H1 (cell line): Measurements from ENCODE around the gene RNF166. TPM values are rescaled to one million over a fixed set of nuclear protein-coding genes. Genes with fewer than 3 reads are reported as not detected.

Experiments
- CTCF ChIA-PET: fragments of 300-600 bp; sonication (Branson Sonifier 250); formaldehyde crosslinking; loops from one replicate; lab custom pipeline; 2021; ENCODE audit not compliant: partially characterized antibody; lab: Charles Lee
- POLR2A ChIA-PET: fragments of 300-600 bp; sonication (Branson Sonifier 250); formaldehyde crosslinking; loops from one replicate; lab custom pipeline; 2021; ENCODE audit warnings: inconsistent platforms; ENCODE audit not compliant: partially characterized antibody; lab: Charles Lee
- DNase-seq, 2 experiments: peaks; one replicate each; pipeline versions ENCODE4 v3.0.0 to v3.0.0-alpha.2; 2010 to 2022; ENCODE audit warnings: low spot score in 2 of 2, low read depth in 1 of 2, mixed read lengths in 1 of 2
- FAIRE-seq: peaks from 2 replicates; lab custom pipeline; 2011; peaks lifted over from hg19 to GRCh38; lab: Jason Lieb, UNC
- H2AFZ ChIP-seq: 2 replicates; pipeline ENCODE4 v1.8.1; 2012; ENCODE audit warnings: low read length, inconsistent platforms
- H2AK5ac ChIP-seq: 2 replicates; pipeline ENCODE4 v1.6.1; 2013; ENCODE audit warnings: low read depth, low read length
- H2BK120ac ChIP-seq: replicated peaks from 2 replicates; pipeline ENCODE3; 2013; ENCODE audit warnings: low read depth, low read length, inconsistent platforms
- H2BK12ac ChIP-seq: 2 replicates; pipeline ENCODE4 v1.6.1; 2013; ENCODE audit warnings: low read depth, low read length
- H2BK15ac ChIP-seq: 2 replicates; pipeline ENCODE4 v1.6.1; 2013; ENCODE audit warnings: low read length
- H2BK20ac ChIP-seq: 2 replicates; pipeline ENCODE4 v1.6.1; 2013; ENCODE audit warnings: low read length
- H2BK5ac ChIP-seq: 2 replicates; pipeline ENCODE4 v1.6.1; 2013; ENCODE audit warnings: low read depth, low read length
- H3K14ac ChIP-seq: 2 replicates; pipeline ENCODE4 v1.6.1; 2013; ENCODE audit warnings: inconsistent platforms; ENCODE audit not compliant: insufficient read length
- H3K18ac ChIP-seq: 2 replicates; pipeline ENCODE4 v1.6.1; 2013; ENCODE audit warnings: low read length; ENCODE audit errors: extremely low read depth
- H3K23ac ChIP-seq: 2 replicates; pipeline ENCODE4 v1.6.1; 2013; ENCODE audit warnings: inconsistent platforms; ENCODE audit not compliant: insufficient read length
- H3K23me2 ChIP-seq: 2 replicates; pipeline ENCODE4 v1.6.1; 2013; ENCODE audit warnings: low read depth, low read length
- H3K27ac ChIP-seq: 2 replicates; pipeline ENCODE4 v1.6.1; 2011; ENCODE audit warnings: low read depth, low read length, inconsistent platforms
- H3K27me3 ChIP-seq, 4 experiments: replicated peaks in 1 of 4; 1 replicate in 1 of 4; 2 replicates in 3 of 4; pipeline versions ENCODE4 v1.6.1 to v1.8.1; 2011 to 2013; ENCODE audit warnings: low read length in 3 of 4, mild to moderate bottlenecking in 3 of 4, inconsistent platforms in 2 of 4, mixed read lengths in 2 of 4, moderate library complexity in 1 of 4; ENCODE audit not compliant: control insufficient read depth in 3 of 4, insufficient read depth in 3 of 4; ENCODE audit errors: extremely low read depth in 1 of 4
- H3K36me3 ChIP-seq, 4 experiments: 2 replicates each; pipeline versions ENCODE4 v1.6.1 to v1.8.1; 2011 to 2013; ENCODE audit warnings: mild to moderate bottlenecking in 4 of 4, low read length in 3 of 4, moderate library complexity in 2 of 4, control low read depth in 1 of 4, inconsistent platforms in 1 of 4; ENCODE audit not compliant: insufficient read depth in 4 of 4, control insufficient read depth in 2 of 4
- H3K4ac ChIP-seq: replicated peaks from 2 replicates; pipeline ENCODE3; 2013; ENCODE audit warnings: low read length, low read depth, mixed read lengths, inconsistent platforms; ENCODE audit not compliant: insufficient read length
- H3K4me1 ChIP-seq, 4 experiments: replicated peaks in 1 of 4; 1 replicate in 1 of 4; 2 replicates in 3 of 4; pipeline versions ENCODE4 v1.6.1 to v1.8.1; 2011 to 2013; ENCODE audit warnings: low read length in 3 of 4, inconsistent platforms in 2 of 4, mixed read lengths in 1 of 4; ENCODE audit not compliant: insufficient read depth in 4 of 4, control insufficient read depth in 3 of 4
- H3K4me2 ChIP-seq, 2 experiments: 2 replicates each; pipeline versions ENCODE4 v1.6.1 to v1.8.1; 2011 to 2013; ENCODE audit warnings: low read depth in 2 of 2, low read length in 2 of 2, control low read depth in 1 of 2, inconsistent platforms in 1 of 2, mild to moderate bottlenecking in 1 of 2; ENCODE audit not compliant: insufficient read depth in 1 of 2
- H3K4me3 ChIP-seq, 4 experiments: fragments of 200-600, 300-600 bp in 1 of 4; sonication (generic), shearing (Covaris generic), sonication (Bioruptor Twin) in 1 of 4; 2 replicates each; pipeline versions ENCODE4 v1.5.1 to v1.8.1; 2011 to 2016; ENCODE audit warnings: low read length in 4 of 4, low read depth in 3 of 4, control low read depth in 2 of 4, inconsistent platforms in 2 of 4, mild to moderate bottlenecking in 2 of 4, mixed read lengths in 1 of 4, moderate library complexity in 1 of 4; ENCODE audit not compliant: insufficient read depth in 2 of 4; ENCODE audit errors: extremely low read depth in 1 of 4
- H3K56ac ChIP-seq: replicated peaks from 2 replicates; pipeline ENCODE3; 2013; ENCODE audit warnings: low read depth, mild to moderate bottlenecking, mixed read lengths, low read length, inconsistent platforms; ENCODE audit not compliant: insufficient read length
- H3K79me1 ChIP-seq: 2 replicates; pipeline ENCODE4 v1.6.1; 2013; ENCODE audit warnings: low read depth, low read length, control low read depth
- H3K79me2 ChIP-seq, 2 experiments: 2 replicates each; pipeline versions ENCODE4 v1.6.1 to v1.8.1; 2012 to 2013; ENCODE audit warnings: low read length in 2 of 2, mild to moderate bottlenecking in 2 of 2, inconsistent platforms in 1 of 2; ENCODE audit not compliant: insufficient read depth in 2 of 2, control insufficient read depth in 1 of 2
- H3K9ac ChIP-seq, 4 experiments: replicated peaks in 1 of 4; 1 replicate in 1 of 4; 2 replicates in 3 of 4; pipeline versions ENCODE4 v1.6.1 to v1.8.1; 2011 to 2013; ENCODE audit warnings: low read depth in 3 of 4, low read length in 3 of 4, control low read depth in 2 of 4, mild to moderate bottlenecking in 2 of 4, moderate library complexity in 2 of 4, inconsistent platforms in 1 of 4; ENCODE audit errors: extremely low read depth in 1 of 4
- H3K9me3 ChIP-seq, 2 experiments: 2 replicates each; pipeline versions ENCODE4 v1.6.1 to v1.8.1; 2012 to 2013; ENCODE audit warnings: mild to moderate bottlenecking in 2 of 2, moderate library complexity in 2 of 2, control low read depth in 1 of 2, inconsistent platforms in 1 of 2, low read depth in 1 of 2, low read length in 1 of 2, mixed read lengths in 1 of 2; ENCODE audit not compliant: insufficient read depth in 2 of 2
- H4K20me1 ChIP-seq, 2 experiments: replicated peaks in 1 of 2; 2 replicates each; pipeline versions ENCODE3 to v1.8.1; 2011 to 2013; ENCODE audit warnings: inconsistent platforms in 2 of 2, low read length in 2 of 2, mild to moderate bottlenecking in 1 of 2; ENCODE audit not compliant: insufficient read depth in 2 of 2, control insufficient read depth in 1 of 2
- H4K5ac ChIP-seq: 2 replicates; pipeline ENCODE4 v1.6.1; 2013; ENCODE audit warnings: low read length, low read depth, mixed read lengths, inconsistent platforms; ENCODE audit not compliant: insufficient read length
- H4K8ac ChIP-seq: 2 replicates; pipeline ENCODE4 v1.8.0; 2013; ENCODE audit warnings: mild to moderate bottlenecking, moderate library complexity, low read length, inconsistent platforms; ENCODE audit not compliant: insufficient read depth; ENCODE audit errors: extremely low read depth
- H4K91ac ChIP-seq: replicated peaks from 2 replicates; pipeline ENCODE3; 2013; ENCODE audit warnings: low read length, mixed read lengths, inconsistent platforms; ENCODE audit not compliant: insufficient read length
- BRCA1 ChIP-seq: IDR thresholded peaks from 2 replicates; pipeline ENCODE4 v1.6.1; 2012; ENCODE audit warnings: low read depth, low read length, improper control_type of control experiment
- CTCF ChIP-seq, 3 experiments: IDR thresholded peaks; 1 replicate in 2 of 3; 2 replicates in 1 of 3; pipeline versions ENCODE4 v1.5.1 to v1.6.1; 2011; ENCODE audit warnings: low read length in 3 of 3, mild to moderate bottlenecking in 3 of 3, inconsistent platforms in 2 of 3, low read depth in 1 of 3, moderate library complexity in 1 of 3; ENCODE audit not compliant: insufficient read depth in 1 of 3; ENCODE audit errors: control extremely low read depth in 1 of 3
- EZH2 ChIP-seq: fragments of 200-600 bp; sonication (generic); IDR thresholded peaks from 2 replicates; pipeline ENCODE4 v1.7.1; 2012; ENCODE audit warnings: low read depth, mild to moderate bottlenecking, moderate library complexity, low read length, inconsistent platforms; ENCODE audit not compliant: severe bottlenecking
- GABPA ChIP-seq: IDR thresholded peaks from 2 replicates; pipeline ENCODE4 v1.6.1; 2011; ENCODE audit warnings: mild to moderate bottlenecking, low read length, moderate library complexity, borderline replicate concordance; ENCODE audit not compliant: insufficient read depth
- HDAC6 ChIP-seq: IDR thresholded peaks from one replicate; pipeline ENCODE4 v1.7.1; 2012; ENCODE audit warnings: low read depth, mild to moderate bottlenecking, inconsistent platforms, low read length, moderate library complexity
- SP1 ChIP-seq: IDR thresholded peaks from 2 replicates; pipeline ENCODE4 v1.6.1; 2011; ENCODE audit warnings: low read depth, low read length
- SUZ12 ChIP-seq: fragments of 200-600 bp; sonication (generic); IDR thresholded peaks from 2 replicates; pipeline ENCODE4 v1.6.1; 2012; ENCODE audit warnings: mild to moderate bottlenecking, inconsistent platforms, low read length, moderate library complexity, mixed read lengths
- WGBS, 2 experiments: shearing (Covaris generic) in 1 of 2; methylation state at CpG; one replicate each; pipeline versions ENCODE4 v1.1.6 to v1.1.7; 2013 to 2015; ENCODE audit warnings: low lambda C conversion rate in 2 of 2, mixed read lengths in 2 of 2, inconsistent platforms in 1 of 2, low coverage in 1 of 2, missing lambda C conversion rate in 1 of 2; ENCODE audit not compliant: insufficient replicate concordance in 2 of 2, insufficient coverage in 1 of 2, insufficient read length in 1 of 2; ENCODE audit errors: extremely low coverage in 1 of 2, missing lambda C conversion rate in 1 of 2; 5-methylcytosine and 5-hydroxymethylcytosine counted together
- polyA plus RNA-seq, 7 experiments: library from polyadenylated mRNA; depleted of rRNA in 3 of 7; stranded (reverse) in 5 of 7; unstranded in 2 of 7; fragments of >200 nt in 5 of 7; fragments of 200-250 nt in 2 of 7; gene quantifications; 1 replicate in 5 of 7; 2 replicates in 1 of 7; 4 replicates in 1 of 7; pipeline versions ENCODE4 v1.2.1 to v1.2.3, GENCODE V29; 2011 to 2013; ENCODE audit warnings: missing spikeins in 2 of 7, mixed read lengths in 2 of 7
- total RNA-seq: library from RNA; stranded (reverse); fragmentation: NEBNext Ultra II Directional; extraction: Animal tissue kit (Norgen Biotek cat#: 25700); gene quantifications from 2 replicates; pipeline ENCODE4 v1.2.1, GENCODE V29; 2021

Gene RNF166
- total and polyA plus RNA-seq, 2 of the 8 experiments (the other 6 are each of a cell fraction or from before 2014, with no cell fraction given), result 29.8 to 31.2 TPM

- Histone ChIP-seq H3K23ac (no peak overlapping the region), H3K4me2 (peak overlapping the region; percentile 69 to 95), H3K4me1 (peaks cover 0 to 8% (median 6%) of the 10 kb centered on the region in 4 experiments; a peak in 6 of 7 replicates), H3K4me3 (peak overlapping the region; percentile 61 to 77 (median 69)), H2BK20ac (no peak overlapping the region), H3K4ac (no peak overlapping the region), H4K20me1 (peaks cover 0 to 2% of the 10 kb centered on the region in 2 experiments), H3K27ac (no peak overlapping the region), H4K91ac (peak overlapping the region; percentile 12), H3K27me3 (peaks cover 0 to 12% (median 9%) of the 10 kb centered on the region in 4 experiments; a peak in 3 of 7 replicates), H3K36me3 (no peaks in the 10 kb centered on the region), H3K9ac (peak overlapping the region in 3 of 4 experiments; percentile 13 to 29 (median 15); a peak in 3 of 7 replicates), H3K9me3 (no peaks in the 10 kb centered on the region), H3K18ac (no peak overlapping the region; the same call in 1 of the 2 replicates), H3K79me2 (no peaks in the 10 kb centered on the region), H2AFZ (peak overlapping the region; percentile 66; the same call in 1 of the 2 replicates), H2BK12ac (0 out of 2 replicates have a peak overlapping the region, but pooled peaks have one; percentile 23), H3K23me2 (peaks cover 13% of the 10 kb centered on the region; the same call in 1 of the 2 replicates), H4K8ac (0 out of 2 replicates have a peak overlapping the region, but pooled peaks have one; percentile 8), H2BK15ac (peak overlapping the region; percentile 97), H4K5ac (no peak overlapping the region), H2AK5ac (0 out of 2 replicates have a peak overlapping the region, but pooled peaks have one; percentile 6), H2BK120ac (no peak overlapping the region), H3K56ac (peak overlapping the region; percentile 24), H2BK5ac (peak overlapping the region; percentile 35; the same call in 1 of the 2 replicates), H3K79me1 (no peaks in the 10 kb centered on the region), H3K14ac (no peak overlapping the region)
- POLR2A ChIA-PET, result interaction anchor here (0.6 to 2.3 kb wide), 9 partner anchors 10 to 176 kb away, joined by 3 to 6 read pairs (median 4); partner anchors contain the start of genes CTU2, MVD and RNF166
- DNase-seq (peak in 1 of 2 experiments; percentile 79), FAIRE-seq (no peak)
- WGBS, 2 experiments, result 10% methylated on average over 26 of the region's 33 CpGs; no CpG with 5 or more reads in 1 of the 2 experiments
- CTCF ChIA-PET, result interaction anchor here (0.7 to 5.7 kb wide), 19 partner anchors 9 to 206 kb away, joined by 3 to 87 read pairs (median 5); no protein-coding TSS in a partner anchor
- TF ChIP-seq SUZ12 (no peak), CTCF (IDR thresholded peaks at IDR 0.05; ENCODE audit: control extremely low read depth in 1 of 3, insufficient read depth in 1 of 3, low read depth in 1 of 3, low read length in 3 of 3) (peak; percentile 35 to 51 (median 50)), HDAC6 (no peak), GABPA (peak; percentile 44; the same call in 1 of the 2 replicates), BRCA1 (no peak), EZH2 (peak; percentile 19), SP1 (no peak)
Measured at GRCh38 chr16:88685156-88686061, 20.8 kb downstream of the RNF166 start.
